Measurements from ENCODE around the gene DTNA.

Gene DTNA

GRCh38 chr18:34800381-34800780 is 90.3 kb downstream of the DTNA start:
- Histone ChIP-seq H3K18ac (ENCODE audit: low read depth in 1 of 2, low read length in 2 of 2) (no peak overlapping the region), H4K91ac (ENCODE audit: low read length) (no peak overlapping the region), H2BK120ac (ENCODE audit: low read depth, low read length) (no peak overlapping the region), H2BK5ac (ENCODE audit: low read depth, low read length, poor library complexity, severe bottlenecking) (no peak overlapping the region), H3K36me3 (ENCODE audit: control insufficient read depth in 1 of 2, insufficient read depth in 2 of 2, low read depth in 1 of 2, low read length in 2 of 2) (peaks cover 0 to 42% of the 10 kb centered on the region in 2 experiments), H3K4ac (ENCODE audit: low read depth in 1 of 2, low read length in 2 of 2) (no peak overlapping the region), H3K9me3 (ENCODE audit: control insufficient read depth, low read length) (no peaks in the 10 kb centered on the region), H2BK12ac (ENCODE audit: low read length in 2 of 2) (no peak overlapping the region), H3K4me1 (ENCODE audit: control insufficient read depth, insufficient read depth, low read depth, low read length) (no peaks in the 10 kb centered on the region), H3K14ac (ENCODE audit: low read length in 2 of 2) (no peak overlapping the region), H3K9ac (ENCODE audit: low read length) (no peak overlapping the region), H3K4me3 (ENCODE audit: insufficient read depth in 1 of 2, low read depth in 1 of 2, low read length in 2 of 2) (no peak overlapping the region), H3K27ac (ENCODE audit: low read length, poor library complexity, severe bottlenecking) (no peak overlapping the region), H2AK5ac (ENCODE audit: low read length, severe bottlenecking) (no peak overlapping the region), H3K79me1 (replicated peaks; ENCODE audit: low read length, poor library complexity, severe bottlenecking) (no peaks in the 10 kb centered on the region), H3K27me3 (ENCODE audit: control insufficient read depth in 1 of 2, insufficient read depth in 1 of 2, low read length in 2 of 2) (no peaks in the 10 kb centered on the region), H4K8ac (ENCODE audit: low read length) (no peak overlapping the region), H3K23ac (ENCODE audit: low read length in 2 of 2) (no peak overlapping the region), H2AFZ (ENCODE audit: low read depth, low read length) (no peak overlapping the region), H2BK15ac (ENCODE audit: low read depth, poor library complexity, severe bottlenecking) (no peak overlapping the region), H3K4me2 (ENCODE audit: low read length, poor library complexity, severe bottlenecking) (no peak overlapping the region)
- 100% methylated on average over 1 of the region's 1 CpG for WGBS
- DNase-seq: no peak

- H3K4me3 ChIP-seq (ENCODE audit: insufficient read depth in 1 of 2, low read depth in 1 of 2, low read length in 2 of 2): peak overlapping the region in 1 of 2 experiments; percentile 30
- H3K23ac ChIP-seq (ENCODE audit: low read length in 2 of 2): no peak overlapping the region
- H2BK5ac ChIP-seq (ENCODE audit: low read depth, low read length, poor library complexity, severe bottlenecking): no peak overlapping the region
- peak overlapping the region; percentile 39 for H3K27ac ChIP-seq (ENCODE audit: low read length, poor library complexity, severe bottlenecking)
- H3K4me2 ChIP-seq (ENCODE audit: low read length, poor library complexity, severe bottlenecking): no peak overlapping the region
- DNase-seq: peak; percentile 83
- no peak overlapping the region for H2AK5ac ChIP-seq (ENCODE audit: low read length, severe bottlenecking)
- no peak overlapping the region for H4K91ac ChIP-seq (ENCODE audit: low read length)
- H2AFZ ChIP-seq (ENCODE audit: low read depth, low read length): peak overlapping the region; percentile 47
- H2BK120ac ChIP-seq (ENCODE audit: low read depth, low read length): no peak overlapping the region
- 62% methylated on average over 1 of the region's 2 CpGs for WGBS
- no peak overlapping the region for H2BK12ac ChIP-seq (ENCODE audit: low read length in 2 of 2)
- H3K79me1 ChIP-seq (replicated peaks; ENCODE audit: low read length, poor library complexity, severe bottlenecking): no peaks in the 10 kb centered on the region
- H2BK15ac ChIP-seq (ENCODE audit: low read depth, poor library complexity, severe bottlenecking): no peak overlapping the region
- H3K14ac ChIP-seq (ENCODE audit: low read length in 2 of 2): no peak overlapping the region
- H3K36me3 ChIP-seq (ENCODE audit: control insufficient read depth in 1 of 2, insufficient read depth in 2 of 2, low read depth in 1 of 2, low read length in 2 of 2): peaks cover 0 to 29% of the 10 kb centered on the region in 2 experiments
- H3K4me1 ChIP-seq (ENCODE audit: control insufficient read depth, insufficient read depth, low read depth, low read length): no peaks in the 10 kb centered on the region
- no peak overlapping the region for H3K18ac ChIP-seq (ENCODE audit: low read depth in 1 of 2, low read length in 2 of 2)
- H3K9ac ChIP-seq (ENCODE audit: low read length): peak overlapping the region; percentile 39
- no peak overlapping the region for H3K4ac ChIP-seq (ENCODE audit: low read depth in 1 of 2, low read length in 2 of 2)
- no peaks in the 10 kb centered on the region for H3K27me3 ChIP-seq (ENCODE audit: control insufficient read depth in 1 of 2, insufficient read depth in 1 of 2, low read length in 2 of 2)
- no peaks in the 10 kb centered on the region for H3K9me3 ChIP-seq (ENCODE audit: control insufficient read depth, low read length)
- no peak overlapping the region for H4K8ac ChIP-seq (ENCODE audit: low read length)
These were observed 91.7 kb downstream of the DTNA start for GRCh38 chr18:34801774-34802173.

GRCh38 chr18:34802959-34803358 is 92.9 kb downstream of the DTNA start:
- 66% methylated on average over 3 of the region's 3 CpGs for WGBS
- H3K18ac ChIP-seq (ENCODE audit: low read depth in 1 of 2, low read length in 2 of 2): peak overlapping the region; percentile 17 to 34
- no peaks in the 10 kb centered on the region for H3K4me1 ChIP-seq (ENCODE audit: control insufficient read depth, insufficient read depth, low read depth, low read length)

GRCh38 chr18:34803877-34804400 is 93.8 kb downstream of the DTNA start:
- H3K14ac ChIP-seq (ENCODE audit: low read length in 2 of 2): no peak overlapping the region
- no peak overlapping the region for H3K18ac ChIP-seq (ENCODE audit: low read depth in 1 of 2, low read length in 2 of 2)
- H2BK120ac ChIP-seq (ENCODE audit: low read depth, low read length): no peak overlapping the region
- H3K9ac ChIP-seq (ENCODE audit: low read length): no peak overlapping the region
- H2BK15ac ChIP-seq (ENCODE audit: low read depth, poor library complexity, severe bottlenecking): no peak overlapping the region
- no peak overlapping the region for H3K4me2 ChIP-seq (ENCODE audit: low read length, poor library complexity, severe bottlenecking)
- H3K4ac ChIP-seq (ENCODE audit: low read depth in 1 of 2, low read length in 2 of 2): no peak overlapping the region
- no peak overlapping the region for H2BK5ac ChIP-seq (ENCODE audit: low read depth, low read length, poor library complexity, severe bottlenecking)
- WGBS: 94% methylated on average over 5 of the region's 5 CpGs
- no peak overlapping the region for H3K27ac ChIP-seq (ENCODE audit: low read length, poor library complexity, severe bottlenecking)
- H3K27me3 ChIP-seq (ENCODE audit: control insufficient read depth in 1 of 2, insufficient read depth in 1 of 2, low read length in 2 of 2): no peaks in the 10 kb centered on the region
- no peak overlapping the region for H2BK12ac ChIP-seq (ENCODE audit: low read length in 2 of 2)
- peaks cover 0 to 15% of the 10 kb centered on the region in 2 experiments for H3K36me3 ChIP-seq (ENCODE audit: control insufficient read depth in 1 of 2, insufficient read depth in 2 of 2, low read depth in 1 of 2, low read length in 2 of 2)
- no peak overlapping the region for H4K8ac ChIP-seq (ENCODE audit: low read length)
- H3K9me3 ChIP-seq (ENCODE audit: control insufficient read depth, low read length): no peaks in the 10 kb centered on the region
- no peak overlapping the region for H2AFZ ChIP-seq (ENCODE audit: low read depth, low read length)
- H3K79me1 ChIP-seq (replicated peaks; ENCODE audit: low read length, poor library complexity, severe bottlenecking): no peaks in the 10 kb centered on the region
- H3K23ac ChIP-seq (ENCODE audit: low read length in 2 of 2): no peak overlapping the region
- no peak for DNase-seq
- H3K4me1 ChIP-seq (ENCODE audit: control insufficient read depth, insufficient read depth, low read depth, low read length): no peaks in the 10 kb centered on the region
- H2AK5ac ChIP-seq (ENCODE audit: low read length, severe bottlenecking): no peak overlapping the region
- no peak overlapping the region for H4K91ac ChIP-seq (ENCODE audit: low read length)
- H3K4me3 ChIP-seq (ENCODE audit: insufficient read depth in 1 of 2, low read depth in 1 of 2, low read length in 2 of 2): no peak overlapping the region

More at GRCh38 chr18:34802959-34803358, 92.9 kb downstream of the DTNA start:
- Histone ChIP-seq H3K4me3 (ENCODE audit: insufficient read depth in 1 of 2, low read depth in 1 of 2, low read length in 2 of 2) (no peak overlapping the region), H3K4me2 (ENCODE audit: low read length, poor library complexity, severe bottlenecking) (no peak overlapping the region), H3K4ac (ENCODE audit: low read depth in 1 of 2, low read length in 2 of 2) (no peak overlapping the region), H3K14ac (ENCODE audit: low read length in 2 of 2) (no peak overlapping the region), H3K27ac (ENCODE audit: low read length, poor library complexity, severe bottlenecking) (no peak overlapping the region), H3K9me3 (ENCODE audit: control insufficient read depth, low read length) (no peaks in the 10 kb centered on the region), H4K91ac (ENCODE audit: low read length) (no peak overlapping the region), H2BK120ac (ENCODE audit: low read depth, low read length) (no peak overlapping the region), H3K9ac (ENCODE audit: low read length) (no peak overlapping the region), H3K27me3 (ENCODE audit: control insufficient read depth in 1 of 2, insufficient read depth in 1 of 2, low read length in 2 of 2) (no peaks in the 10 kb centered on the region), H2AFZ (ENCODE audit: low read depth, low read length) (no peak overlapping the region), H3K23ac (ENCODE audit: low read length in 2 of 2) (no peak overlapping the region), H2AK5ac (ENCODE audit: low read length, severe bottlenecking) (peak overlapping the region; percentile 62), H3K79me1 (replicated peaks; ENCODE audit: low read length, poor library complexity, severe bottlenecking) (no peaks in the 10 kb centered on the region), H4K8ac (ENCODE audit: low read length) (no peak overlapping the region), H2BK5ac (ENCODE audit: low read depth, low read length, poor library complexity, severe bottlenecking) (no peak overlapping the region), H2BK12ac (ENCODE audit: low read length in 2 of 2) (no peak overlapping the region), H3K36me3 (ENCODE audit: control insufficient read depth in 1 of 2, insufficient read depth in 2 of 2, low read depth in 1 of 2, low read length in 2 of 2) (peaks cover 0 to 22% of the 10 kb centered on the region in 2 experiments), H2BK15ac (ENCODE audit: low read depth, poor library complexity, severe bottlenecking) (no peak overlapping the region)
- DNase-seq: peak; percentile 7
